Breast epithelium (tissue), 4 donors: ENCODE data around the gene MARCHF11. TPM values are rescaled to one million over a fixed set of nuclear protein-coding genes. Genes with fewer than 3 reads are reported as not detected.

Experiments used
- DNase-seq, 2 donors: peaks; one replicate each; pipeline ENCODE4 v3.0.0-alpha.2; 2019; ENCODE audit warnings: low spot score in 2 of 2
- H3K27ac ChIP-seq, 2 donors: fragments of 200-600 bp; sonication (generic) in 1 of 2; one replicate each; pipeline ENCODE4 v1.5.1; 2016 to 2019; ENCODE audit warnings: mild to moderate bottlenecking in 1 of 2
- H3K27me3 ChIP-seq, 2 donors: fragments of 200-600 bp; sonication (generic) in 1 of 2; one replicate each; pipeline versions ENCODE4 v1.5.1 to v1.6.0; 2017 to 2019; ENCODE audit warnings: control low read depth in 1 of 2, mild to moderate bottlenecking in 1 of 2
- H3K36me3 ChIP-seq: fragments of 200-600 bp; one replicate; pipeline ENCODE4 v1.5.1; 2019
- H3K4me1 ChIP-seq, 2 donors: fragments of 200-600 bp; sonication (generic); one replicate each; pipeline ENCODE4 v1.5.1; 2016 to 2019; ENCODE audit warnings: control low read depth in 1 of 2
- H3K4me3 ChIP-seq, 3 donors: fragments of 200-600 bp; sonication (generic); 1 replicate in 2 of 3; 2 replicates in 1 of 3; pipeline ENCODE4 v1.5.1; 2016 to 2019; ENCODE audit warnings: mild to moderate bottlenecking in 3 of 3, moderate library complexity in 2 of 3
- H3K9me3 ChIP-seq, 2 donors: fragments of 200-600 bp; sonication (generic) in 1 of 2; one replicate each; pipeline ENCODE4 v1.5.1; 2016 to 2019; ENCODE audit warnings: control low read depth in 1 of 2
- POLR2A ChIP-seq: fragments of 450-650 bp; IDR thresholded peaks from one replicate; pipeline ENCODE4 v1.6.1; 2016; ENCODE audit warnings: antibody characterized with exemption, mild to moderate bottlenecking, moderate library complexity
- POLR2AphosphoS5 ChIP-seq, 3 donors: sonication (generic); formaldehyde crosslinking; IDR thresholded peaks; one replicate each; pipeline ENCODE4 v1.6.1; 2017; ENCODE audit warnings: antibody characterized with exemption in 3 of 3
- intact Hi-C: fragments of 100-400 bp; cut with DNase I; formaldehyde crosslinking; loops from one replicate; pipeline ENCODE4 v1.15.1; 2023; ENCODE audit warnings: low total_unique reads
- total RNA-seq, 3 donors: library from RNA; depleted of rRNA; stranded (reverse); fragments of >200 nt; gene quantifications; one replicate each; pipeline ENCODE4 v1.1.0, GENCODE V29; 2016
- TF ChIP-seq, protein P1 (sequence below), 3 donors: fragments of 450-650 bp; IDR thresholded peaks; one replicate each; pipeline ENCODE4 v1.5.1; 2016 to 2017; ENCODE audit warnings: antibody characterized with exemption in 3 of 3, mild to moderate bottlenecking in 3 of 3, moderate library complexity in 3 of 3

The MARCHF11 gene
- total RNA-seq, 3 donors from 2014 or later: not detected

- Histone ChIP-seq H3K4me3 (no peak overlapping the region), H3K36me3 (no peaks in the 10 kb centered on the region), H3K27ac (no peak overlapping the region), H3K4me1 (no peaks in the 10 kb centered on the region), H3K9me3 (peaks cover 14 to 15% of the 10 kb centered on the region in 2 donors), H3K27me3 (no peaks in the 10 kb centered on the region)
- intact Hi-C loops: no loop called here
- no peak for TF ChIP-seq POLR2AphosphoS5 (IDR thresholded peaks at IDR 0.05)
- TF ChIP-seq POLR2A: no peak
- TF ChIP-seq, protein P1, sequence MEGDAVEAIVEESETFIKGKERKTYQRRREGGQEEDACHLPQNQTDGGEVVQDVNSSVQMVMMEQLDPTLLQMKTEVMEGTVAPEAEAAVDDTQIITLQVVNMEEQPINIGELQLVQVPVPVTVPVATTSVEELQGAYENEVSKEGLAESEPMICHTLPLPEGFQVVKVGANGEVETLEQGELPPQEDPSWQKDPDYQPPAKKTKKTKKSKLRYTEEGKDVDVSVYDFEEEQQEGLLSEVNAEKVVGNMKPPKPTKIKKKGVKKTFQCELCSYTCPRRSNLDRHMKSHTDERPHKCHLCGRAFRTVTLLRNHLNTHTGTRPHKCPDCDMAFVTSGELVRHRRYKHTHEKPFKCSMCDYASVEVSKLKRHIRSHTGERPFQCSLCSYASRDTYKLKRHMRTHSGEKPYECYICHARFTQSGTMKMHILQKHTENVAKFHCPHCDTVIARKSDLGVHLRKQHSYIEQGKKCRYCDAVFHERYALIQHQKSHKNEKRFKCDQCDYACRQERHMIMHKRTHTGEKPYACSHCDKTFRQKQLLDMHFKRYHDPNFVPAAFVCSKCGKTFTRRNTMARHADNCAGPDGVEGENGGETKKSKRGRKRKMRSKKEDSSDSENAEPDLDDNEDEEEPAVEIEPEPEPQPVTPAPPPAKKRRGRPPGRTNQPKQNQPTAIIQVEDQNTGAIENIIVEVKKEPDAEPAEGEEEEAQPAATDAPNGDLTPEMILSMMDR (IDR thresholded peaks at IDR 0.05): no peak
- no peak for DNase-seq
These were observed 44.6 kb downstream of the MARCHF11 start for GRCh38 chr5:16135003-16135402.

- Histone ChIP-seq H3K36me3 (no peaks in the 10 kb centered on the region), H3K4me1 (no peaks in the 10 kb centered on the region), H3K9me3 (peaks cover 14 to 15% of the 10 kb centered on the region in 2 donors), H3K27ac (no peak overlapping the region), H3K27me3 (no peaks in the 10 kb centered on the region), H3K4me3 (no peak overlapping the region)
- no peak for TF ChIP-seq POLR2A
- TF ChIP-seq POLR2AphosphoS5 (IDR thresholded peaks at IDR 0.05): no peak
- TF ChIP-seq, protein P1 (IDR thresholded peaks at IDR 0.05): no peak
- intact Hi-C loops: no loop called here
- DNase-seq: no peak
These were observed 45.4 kb downstream of the MARCHF11 start for GRCh38 chr5:16134204-16134603.

DNA sequence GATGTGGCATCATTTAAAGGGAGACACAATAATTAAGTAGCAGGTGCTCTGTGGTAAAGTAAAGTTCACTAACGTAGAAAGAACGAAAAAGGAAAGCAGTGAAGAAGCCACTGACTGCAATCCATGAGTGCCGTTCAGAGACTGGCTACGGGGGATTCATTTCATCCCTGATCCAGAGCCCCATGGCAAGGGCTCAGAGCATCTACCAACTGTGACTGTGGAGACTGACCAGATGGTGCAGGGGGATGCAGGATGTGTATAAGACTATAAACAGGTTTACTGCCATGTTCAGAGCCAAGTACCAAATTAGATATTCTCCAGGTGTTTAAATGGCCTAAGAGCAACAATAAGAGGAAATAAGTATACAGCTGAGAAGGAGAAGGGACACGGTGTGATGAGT, 47.7 kb downstream of the MARCHF11 start:
- Histone ChIP-seq H3K9me3 (no peaks in the 10 kb centered on the region), H3K27me3 (no peaks in the 10 kb centered on the region), H3K4me3 (no peak overlapping the region), H3K27ac (no peak overlapping the region), H3K36me3 (no peaks in the 10 kb centered on the region), H3K4me1 (no peaks in the 10 kb centered on the region)
- TF ChIP-seq, protein P1 (IDR thresholded peaks at IDR 0.05): no peak
- TF ChIP-seq POLR2AphosphoS5 (IDR thresholded peaks at IDR 0.05) (no peak), POLR2A (no peak)
- intact Hi-C loops: no loop called here
- DNase-seq: no peak

GRCh38 chr5:16128944-16129343, 50.6 kb downstream of the MARCHF11 start:
- intact Hi-C loops: no loop called here
- H3K9me3 ChIP-seq: no peaks in the 10 kb centered on the region
- H3K27ac ChIP-seq: no peak overlapping the region
- H3K36me3 ChIP-seq: no peaks in the 10 kb centered on the region
- H3K27me3 ChIP-seq: no peaks in the 10 kb centered on the region
- TF ChIP-seq, protein P1 (IDR thresholded peaks at IDR 0.05): no peak
- no peaks in the 10 kb centered on the region for H3K4me1 ChIP-seq
- no peak overlapping the region for H3K4me3 ChIP-seq
- DNase-seq: no peak

DNA sequence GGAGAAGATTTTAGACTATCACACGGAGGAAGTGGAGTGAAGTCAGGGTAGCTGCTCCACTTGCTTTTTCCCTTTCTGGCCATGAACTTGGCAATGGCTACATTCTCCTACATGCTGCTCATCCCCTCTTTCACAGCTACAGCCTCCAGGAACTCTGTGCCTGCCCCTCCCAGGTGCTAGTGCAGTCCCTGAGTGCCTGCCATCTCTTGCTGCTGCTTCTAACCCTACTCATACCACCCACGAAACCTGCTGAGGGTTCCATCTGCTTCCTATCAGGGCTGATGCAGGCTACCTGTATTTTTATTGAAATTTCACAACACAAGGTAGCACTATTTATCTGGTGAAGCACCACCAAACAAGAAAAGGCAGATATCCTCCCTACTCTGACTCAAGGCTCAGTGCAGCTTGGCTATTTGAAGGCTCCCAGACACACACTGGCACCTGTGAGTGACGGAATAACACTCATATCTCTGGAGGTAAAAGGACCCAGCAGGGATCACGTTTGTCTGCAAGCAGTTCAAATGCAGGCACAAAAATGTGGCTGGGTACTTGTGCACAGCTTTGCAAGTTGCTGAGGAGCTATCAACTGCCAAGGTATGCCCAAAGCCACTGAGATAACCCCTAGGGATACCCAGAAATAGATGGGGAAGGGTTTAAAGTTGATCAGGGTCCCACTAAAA, 51.6 kb downstream of the MARCHF11 start:
- H3K27ac ChIP-seq: no peak overlapping the region
- DNase-seq: no peak
- no peak for TF ChIP-seq POLR2A
- TF ChIP-seq, protein P1 (IDR thresholded peaks at IDR 0.05): no peak
- TF ChIP-seq POLR2AphosphoS5 (IDR thresholded peaks at IDR 0.05): no peak
- no peaks in the 10 kb centered on the region for H3K36me3 ChIP-seq
- intact Hi-C loops: no loop called here
- H3K9me3 ChIP-seq: no peaks in the 10 kb centered on the region
- H3K4me1 ChIP-seq: no peaks in the 10 kb centered on the region
- H3K4me3 ChIP-seq: no peak overlapping the region
- no peaks in the 10 kb centered on the region for H3K27me3 ChIP-seq
